Mammary epithelial cell (primary cell): ENCODE results near the gene HPCA.

ENCODE experiments used
- EZH2 ChIP-seq: IDR thresholded peaks from 2 replicates; pipeline ENCODE4 v1.6.1; 2012; ENCODE audit warnings: low read length, inconsistent platforms, borderline replicate concordance
- TF ChIP-seq, protein P1 (sequence below), 2 donors: IDR thresholded peaks in 1 of 2; conservative IDR thresholded peaks in 1 of 2; 2 replicates each; pipeline ENCODE4 v1.5.1; 2011 to 2012; ENCODE audit warnings: inconsistent platforms in 2 of 2, low read length in 2 of 2, mild to moderate bottlenecking in 2 of 2, control low read depth in 1 of 2, low read depth in 1 of 2; ENCODE audit not compliant: insufficient read depth in 1 of 2; ENCODE audit errors: extremely low read depth in 1 of 2

DNA sequence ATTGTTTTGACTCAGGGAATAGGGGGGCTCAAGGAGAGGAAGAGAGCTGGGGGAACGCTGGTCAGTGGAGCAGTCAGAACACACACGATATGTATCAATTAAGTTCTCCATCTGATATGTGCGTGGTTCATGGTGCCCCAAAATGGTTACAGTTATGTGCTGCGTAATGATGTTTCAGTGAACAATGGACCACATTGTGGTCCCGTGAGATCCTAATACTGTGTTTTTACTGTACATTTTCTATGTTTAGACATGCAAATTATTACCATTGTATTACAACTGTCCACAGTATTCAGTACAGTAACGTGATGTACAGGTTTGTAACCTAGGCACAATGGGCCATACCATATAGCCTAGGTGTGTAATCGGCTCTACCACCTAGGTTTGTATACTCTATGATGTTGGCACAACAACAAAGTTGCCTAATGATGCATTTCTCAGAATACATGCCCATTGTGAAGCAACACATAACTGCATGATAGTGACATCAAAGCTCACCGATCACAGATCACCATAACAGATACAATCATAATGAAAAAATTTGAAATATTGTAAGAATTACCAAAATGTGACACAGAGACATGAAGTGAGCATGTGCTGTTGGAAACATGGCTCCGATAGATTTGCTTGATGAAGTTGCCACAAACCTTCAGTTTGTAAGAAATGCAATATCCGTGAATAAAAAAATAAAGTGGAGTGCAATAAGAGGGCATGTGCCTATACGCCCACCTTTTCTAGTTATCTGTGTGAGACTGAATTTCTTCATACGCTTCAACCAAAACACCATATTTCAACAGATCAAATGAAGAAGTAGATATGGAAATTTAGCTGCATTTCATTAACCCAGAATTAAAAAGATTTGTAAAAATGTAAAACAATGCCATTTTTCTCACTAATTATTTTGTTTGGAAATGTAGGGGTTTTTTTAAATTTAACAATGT, 29.7 kb downstream of the HPCA start:
- TF ChIP-seq EZH2: no peak
- TF ChIP-seq, protein P1, sequence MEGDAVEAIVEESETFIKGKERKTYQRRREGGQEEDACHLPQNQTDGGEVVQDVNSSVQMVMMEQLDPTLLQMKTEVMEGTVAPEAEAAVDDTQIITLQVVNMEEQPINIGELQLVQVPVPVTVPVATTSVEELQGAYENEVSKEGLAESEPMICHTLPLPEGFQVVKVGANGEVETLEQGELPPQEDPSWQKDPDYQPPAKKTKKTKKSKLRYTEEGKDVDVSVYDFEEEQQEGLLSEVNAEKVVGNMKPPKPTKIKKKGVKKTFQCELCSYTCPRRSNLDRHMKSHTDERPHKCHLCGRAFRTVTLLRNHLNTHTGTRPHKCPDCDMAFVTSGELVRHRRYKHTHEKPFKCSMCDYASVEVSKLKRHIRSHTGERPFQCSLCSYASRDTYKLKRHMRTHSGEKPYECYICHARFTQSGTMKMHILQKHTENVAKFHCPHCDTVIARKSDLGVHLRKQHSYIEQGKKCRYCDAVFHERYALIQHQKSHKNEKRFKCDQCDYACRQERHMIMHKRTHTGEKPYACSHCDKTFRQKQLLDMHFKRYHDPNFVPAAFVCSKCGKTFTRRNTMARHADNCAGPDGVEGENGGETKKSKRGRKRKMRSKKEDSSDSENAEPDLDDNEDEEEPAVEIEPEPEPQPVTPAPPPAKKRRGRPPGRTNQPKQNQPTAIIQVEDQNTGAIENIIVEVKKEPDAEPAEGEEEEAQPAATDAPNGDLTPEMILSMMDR (conservative IDR thresholded peaks at IDR 0.05 in 1 of 2, IDR thresholded peaks at IDR 0.05 in 1 of 2; ENCODE audit: extremely low read depth in 1 of 2, insufficient read depth in 1 of 2, low read depth in 1 of 2, low read length in 2 of 2): no peak
